HG03103 (cell line): Measurements from ENCODE around the gene SULT1A1.
"Not testable (repeated sequence)": the region's sequence is repeated elsewhere in the genome, so short reads cannot be mapped to it uniquely, and the experiment has no call there.

ENCODE experiments used
- ATAC-seq: cut with Tn5 transposase; IDR thresholded peaks from one replicate; pipeline ENCODE4 v1.9.1; 2021; ENCODE audit warnings: low read depth; ENCODE audit not compliant: unreplicated experiment

Gene SULT1A1

GRCh38 chr16:28608867-28609596, 812 bp downstream of the SULT1A1 start:
- ATAC-seq, result not testable (repeated sequence)

GRCh38 chr16:28608496-28608808, 1.4 kb downstream of the SULT1A1 start:
- ATAC-seq, result not testable (repeated sequence)

GRCh38 chr16:28607681-28608495, 2.0 kb downstream of the SULT1A1 start:
- not testable (repeated sequence) for ATAC-seq

GRCh38 chr16:28607116-28607623, 2.7 kb downstream of the SULT1A1 start:
- ATAC-seq, result no peak

GRCh38 chr16:28606291-28607115, 3.3 kb downstream of the SULT1A1 start:
- no peak for ATAC-seq

- no peak for ATAC-seq
Measured at GRCh38 chr16:28604186-28604565, 5.7 kb downstream of the SULT1A1 start.

GRCh38 chr16:28603381-28604185, 6.3 kb downstream of the SULT1A1 start:
- no peak for ATAC-seq

GRCh38 chr16:28602529-28602928, 7.3 kb downstream of the SULT1A1 start:
- ATAC-seq, result no peak

GRCh38 chr16:28602062-28602461, 7.8 kb downstream of the SULT1A1 start:
- not testable (repeated sequence) for ATAC-seq

GRCh38 chr16:28601589-28601988, 8.3 kb downstream of the SULT1A1 start:
- ATAC-seq, result not testable (repeated sequence)

GRCh38 chr16:28600965-28601364, 8.9 kb downstream of the SULT1A1 start:
- ATAC-seq, result not testable (repeated sequence)

- not testable (repeated sequence) for ATAC-seq
Measured at GRCh38 chr16:28599377-28600285, 10.2 kb downstream of the SULT1A1 start.

- no peak for ATAC-seq
Measured at GRCh38 chr16:28597692-28598261, 12.1 kb downstream of the SULT1A1 start.

GRCh38 chr16:28596840-28597691, 12.8 kb downstream of the SULT1A1 start, which contains the start of gene SULT1A2:
Gene SULT1A2, minus strand, starts transcription at chr16:28597050. Its CDS starts 1,120 bp downstream, at chr16:28595930.
- ATAC-seq, result no peak

GRCh38 chr16:28596115-28596630, 13.7 kb downstream of the SULT1A1 start:
- ATAC-seq, result no peak

GRCh38 chr16:28595451-28595850, 14.4 kb downstream of the SULT1A1 start:
- not testable (repeated sequence) for ATAC-seq

GRCh38 chr16:28592979-28593553, 16.8 kb downstream of the SULT1A1 start:
- ATAC-seq, result no peak
